22Rv1 (cell line): Measurements from ENCODE around the gene SH3BP4.

Source experiments
- H3K27ac ChIP-seq: fragments of 450-650 bp; 2 replicates; pipeline ENCODE4 v1.5.1; 2017
- CTCF ChIP-seq: fragments of 450-650 bp; IDR thresholded peaks from 2 replicates; pipeline ENCODE4 v1.5.1; 2017; ENCODE audit warnings: mild to moderate bottlenecking
- ZFX ChIP-seq: fragments of 450-650 bp; IDR thresholded peaks from 2 replicates; pipeline ENCODE4 v1.6.1; 2017; ENCODE audit warnings: antibody characterized with exemption, borderline replicate concordance

The SH3BP4 gene

GRCh38 chr2:234988491-234988890 lies 36.7 kb downstream of the SH3BP4 start:
- TF ChIP-seq CTCF (no peak), ZFX (no peak)
- no peak overlapping the region for H3K27ac ChIP-seq

GRCh38 chr2:234989183-234989701 lies 37.4 kb downstream of the SH3BP4 start:
- no peak overlapping the region for H3K27ac ChIP-seq
- no peak for TF ChIP-seq ZFX
- TF ChIP-seq CTCF: no peak

DNA sequence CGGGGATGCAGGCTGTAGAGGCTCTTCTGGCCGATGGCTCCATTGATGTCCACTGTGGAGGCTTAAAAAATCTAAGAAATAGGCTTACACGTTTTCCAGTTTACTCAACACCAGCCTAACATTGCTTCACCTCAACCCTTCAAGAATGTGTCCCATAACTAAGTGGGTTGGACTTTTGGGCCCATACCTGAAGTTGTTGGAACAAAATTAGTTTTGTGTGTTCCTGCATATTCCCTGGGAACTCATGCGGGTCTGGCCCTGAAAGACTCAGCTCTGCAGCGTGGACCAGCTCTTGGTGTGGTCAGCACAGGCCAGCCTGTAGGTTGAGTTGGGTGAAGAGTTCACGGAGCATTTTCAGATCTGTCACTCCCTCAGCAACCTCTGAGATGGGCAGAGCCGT lies 38.5 kb downstream of the SH3BP4 start:
- no peak for TF ChIP-seq CTCF
- no peak overlapping the region for H3K27ac ChIP-seq

GRCh38 chr2:234991290-234991689 lies 39.5 kb downstream of the SH3BP4 start:
- no peak overlapping the region for H3K27ac ChIP-seq
- TF ChIP-seq CTCF: no peak
- TF ChIP-seq ZFX: no peak

- TF ChIP-seq ZFX (no peak), CTCF (no peak)
- no peak overlapping the region for H3K27ac ChIP-seq
These were observed 40.0 kb downstream of the SH3BP4 start for GRCh38 chr2:234991793-234992192.

GRCh38 chr2:234992196-234992595 lies 40.4 kb downstream of the SH3BP4 start:
- no peak overlapping the region for H3K27ac ChIP-seq
- no peak for TF ChIP-seq CTCF
- TF ChIP-seq ZFX: no peak

- no peak for TF ChIP-seq CTCF
- no peak for TF ChIP-seq ZFX
- H3K27ac ChIP-seq: no peak overlapping the region
These were observed 41.0 kb downstream of the SH3BP4 start for GRCh38 chr2:234992624-234993349.
